ENCODE results near the gene C5.

C5 gene

GRCh38 chr9:120935383-120935857 lies 114.7 kb downstream of the C5 start:
- no peaks in the 10 kb centered on the region for H3K9me3 ChIP-seq (ENCODE audit: insufficient read depth, low read length)
- H3K9ac ChIP-seq (ENCODE audit: low read length) = peak overlapping the region; percentile 60
- H4K20me1 ChIP-seq (ENCODE audit: low read depth, low read length) = no peaks in the 10 kb centered on the region
- H3K27me3 ChIP-seq (ENCODE audit: low read length) = no peaks in the 10 kb centered on the region
- no peaks in the 10 kb centered on the region for H3K36me3 ChIP-seq (ENCODE audit: low read length)
- peaks cover 60% of the 10 kb centered on the region for H3F3A ChIP-seq (ENCODE audit: insufficient read depth)
- no peak overlapping the region for H2AFZ ChIP-seq (ENCODE audit: low read depth, low read length, severe bottlenecking)
- no peaks in the 10 kb centered on the region for H3K9me2 ChIP-seq (replicated peaks; ENCODE audit: insufficient read depth, low read length)
- H3K79me2 ChIP-seq (ENCODE audit: insufficient read depth, low read length) = no peaks in the 10 kb centered on the region
- TF ChIP-seq EZH2phosphoT487 (conservative IDR thresholded peaks at IDR 0.05; ENCODE audit: low read length) = no peak
- TF ChIP-seq, protein P1, sequence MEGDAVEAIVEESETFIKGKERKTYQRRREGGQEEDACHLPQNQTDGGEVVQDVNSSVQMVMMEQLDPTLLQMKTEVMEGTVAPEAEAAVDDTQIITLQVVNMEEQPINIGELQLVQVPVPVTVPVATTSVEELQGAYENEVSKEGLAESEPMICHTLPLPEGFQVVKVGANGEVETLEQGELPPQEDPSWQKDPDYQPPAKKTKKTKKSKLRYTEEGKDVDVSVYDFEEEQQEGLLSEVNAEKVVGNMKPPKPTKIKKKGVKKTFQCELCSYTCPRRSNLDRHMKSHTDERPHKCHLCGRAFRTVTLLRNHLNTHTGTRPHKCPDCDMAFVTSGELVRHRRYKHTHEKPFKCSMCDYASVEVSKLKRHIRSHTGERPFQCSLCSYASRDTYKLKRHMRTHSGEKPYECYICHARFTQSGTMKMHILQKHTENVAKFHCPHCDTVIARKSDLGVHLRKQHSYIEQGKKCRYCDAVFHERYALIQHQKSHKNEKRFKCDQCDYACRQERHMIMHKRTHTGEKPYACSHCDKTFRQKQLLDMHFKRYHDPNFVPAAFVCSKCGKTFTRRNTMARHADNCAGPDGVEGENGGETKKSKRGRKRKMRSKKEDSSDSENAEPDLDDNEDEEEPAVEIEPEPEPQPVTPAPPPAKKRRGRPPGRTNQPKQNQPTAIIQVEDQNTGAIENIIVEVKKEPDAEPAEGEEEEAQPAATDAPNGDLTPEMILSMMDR (IDR thresholded peaks at IDR 0.05; ENCODE audit: insufficient read depth, low read length, poor library complexity, severe bottlenecking) = no peak
- peak overlapping the region; percentile 93 for H3K27ac ChIP-seq (ENCODE audit: low read depth, low read length)
- peak overlapping the region; percentile 14 for H3K4me3 ChIP-seq (ENCODE audit: insufficient read depth, low read length, poor library complexity, severe bottlenecking)
- peak overlapping the region; percentile 56 for H3K4me2 ChIP-seq (ENCODE audit: low read depth, low read length, poor library complexity, severe bottlenecking)

GRCh38 chr9:120934281-120934680 lies 115.8 kb downstream of the C5 start:
- Histone ChIP-seq H3K4me3 (ENCODE audit: insufficient read depth, low read length, poor library complexity, severe bottlenecking) (no peak overlapping the region), H3K9ac (ENCODE audit: low read length) (peak overlapping the region; percentile 60), H3K27ac (ENCODE audit: low read depth, low read length) (peak overlapping the region; percentile 93), H3K4me2 (ENCODE audit: low read depth, low read length, poor library complexity, severe bottlenecking) (peak overlapping the region; percentile 56), H3K79me2 (ENCODE audit: insufficient read depth, low read length) (no peaks in the 10 kb centered on the region), H3K36me3 (ENCODE audit: low read length) (no peaks in the 10 kb centered on the region), H3K9me3 (ENCODE audit: insufficient read depth, low read length) (no peaks in the 10 kb centered on the region), H4K20me1 (ENCODE audit: low read depth, low read length) (no peaks in the 10 kb centered on the region), H3F3A (ENCODE audit: insufficient read depth) (peaks cover 63% of the 10 kb centered on the region), H3K9me2 (replicated peaks; ENCODE audit: insufficient read depth, low read length) (no peaks in the 10 kb centered on the region), H3K27me3 (ENCODE audit: low read length) (no peaks in the 10 kb centered on the region), H2AFZ (ENCODE audit: low read depth, low read length, severe bottlenecking) (no peak overlapping the region)
- no peak for TF ChIP-seq EZH2phosphoT487 (conservative IDR thresholded peaks at IDR 0.05; ENCODE audit: low read length)
- TF ChIP-seq, protein P1 (IDR thresholded peaks at IDR 0.05; ENCODE audit: insufficient read depth, low read length, poor library complexity, severe bottlenecking) = no peak

DNA sequence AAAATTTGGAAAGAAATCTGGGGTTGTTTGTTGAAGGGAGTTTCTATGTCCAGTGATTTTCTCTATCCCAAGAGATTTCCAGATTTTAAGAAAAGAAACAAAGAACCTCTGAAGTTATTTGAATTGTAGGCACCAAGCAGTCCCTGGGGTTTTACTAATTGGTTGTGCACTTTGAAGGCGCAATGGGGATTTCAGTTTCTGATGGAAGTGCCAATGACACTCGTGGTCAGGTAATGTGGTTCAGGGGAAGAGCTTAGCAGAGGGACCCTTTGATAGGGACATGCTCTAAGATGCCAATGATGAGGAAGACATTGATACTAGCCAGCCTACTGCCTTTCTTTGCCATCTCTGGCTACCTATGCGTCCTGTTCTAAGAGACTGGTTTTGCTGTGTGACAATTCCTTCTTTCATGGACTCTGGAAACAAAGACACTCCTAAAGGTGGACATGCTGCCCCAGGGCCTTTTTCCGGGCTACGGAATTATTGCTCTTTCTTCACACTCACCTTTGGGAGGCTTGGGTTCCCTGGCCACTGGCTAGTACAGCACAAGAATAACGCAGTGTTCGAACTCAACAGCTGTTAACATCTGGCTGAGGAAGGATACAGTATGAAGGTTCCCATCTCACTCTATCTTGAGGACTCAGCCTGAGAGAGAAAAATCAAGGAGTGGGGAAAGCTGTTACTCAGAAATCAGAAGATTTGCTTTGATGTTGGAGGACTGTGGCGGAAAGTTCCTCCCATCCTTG lies 116.6 kb downstream of the C5 start:
- H3K36me3 ChIP-seq (ENCODE audit: low read length) = no peaks in the 10 kb centered on the region
- H3K9ac ChIP-seq (ENCODE audit: low read length) = no peak overlapping the region
- H3K9me2 ChIP-seq (replicated peaks; ENCODE audit: insufficient read depth, low read length) = no peaks in the 10 kb centered on the region
- H2AFZ ChIP-seq (ENCODE audit: low read depth, low read length, severe bottlenecking) = no peak overlapping the region
- H3K27ac ChIP-seq (ENCODE audit: low read depth, low read length) = peak overlapping the region; percentile 93
- H4K20me1 ChIP-seq (ENCODE audit: low read depth, low read length) = no peaks in the 10 kb centered on the region
- H3K4me3 ChIP-seq (ENCODE audit: insufficient read depth, low read length, poor library complexity, severe bottlenecking) = no peak overlapping the region
- no peak for TF ChIP-seq EZH2phosphoT487 (conservative IDR thresholded peaks at IDR 0.05; ENCODE audit: low read length)
- TF ChIP-seq, protein P1 (IDR thresholded peaks at IDR 0.05; ENCODE audit: insufficient read depth, low read length, poor library complexity, severe bottlenecking) = no peak
- no peaks in the 10 kb centered on the region for H3K27me3 ChIP-seq (ENCODE audit: low read length)
- H3K4me2 ChIP-seq (ENCODE audit: low read depth, low read length, poor library complexity, severe bottlenecking) = peak overlapping the region; percentile 65
- H3F3A ChIP-seq (ENCODE audit: insufficient read depth) = peaks cover 65% of the 10 kb centered on the region
- no peaks in the 10 kb centered on the region for H3K79me2 ChIP-seq (ENCODE audit: insufficient read depth, low read length)
- H3K9me3 ChIP-seq (ENCODE audit: insufficient read depth, low read length) = no peaks in the 10 kb centered on the region

Data from SU-DHL-6 (cell line).